Mammary epithelial cell (primary cell): ENCODE measurements around the gene BRAT1.

Experiments
- EZH2 ChIP-seq: IDR thresholded peaks from 2 replicates; pipeline ENCODE4 v1.6.1; 2012; ENCODE audit warnings: low read length, inconsistent platforms, borderline replicate concordance
- TF ChIP-seq, protein P1 (sequence below), 2 donors: IDR thresholded peaks in 1 of 2; conservative IDR thresholded peaks in 1 of 2; 2 replicates each; pipeline ENCODE4 v1.5.1; 2011 to 2012; ENCODE audit warnings: inconsistent platforms in 2 of 2, low read length in 2 of 2, mild to moderate bottlenecking in 2 of 2, control low read depth in 1 of 2, low read depth in 1 of 2; ENCODE audit not compliant: insufficient read depth in 1 of 2; ENCODE audit errors: extremely low read depth in 1 of 2

DNA sequence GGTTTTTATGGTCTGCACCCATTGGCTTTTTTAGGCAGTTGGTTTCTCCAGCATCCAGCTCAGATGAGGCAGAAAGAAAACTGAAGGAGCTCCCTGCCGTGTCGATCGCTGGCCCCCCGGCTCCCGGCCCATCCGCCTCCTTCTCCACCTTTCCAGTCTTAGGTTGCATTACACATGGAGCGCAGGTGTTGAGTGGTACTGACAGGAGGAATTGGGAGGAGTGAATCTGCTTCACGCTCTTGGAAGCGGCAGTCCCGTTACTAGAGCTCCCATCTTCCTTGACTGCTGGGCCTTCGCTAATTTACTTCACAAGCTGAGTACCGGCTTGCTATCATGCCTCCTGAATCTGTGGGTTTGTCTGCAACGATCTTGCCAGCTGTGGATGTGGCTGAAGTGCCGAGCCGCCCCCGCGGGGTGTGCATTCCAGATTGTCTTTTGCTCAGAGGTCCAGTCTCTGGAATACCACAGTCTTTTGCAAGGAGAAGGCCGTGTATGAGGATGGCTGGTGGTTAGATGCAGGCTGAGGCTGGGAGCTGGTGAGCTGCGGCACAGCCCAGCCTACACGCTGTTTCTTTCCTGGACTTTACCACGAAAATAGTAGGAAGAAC lies 20.5 kb upstream of the BRAT1 start:
- TF ChIP-seq, protein P1, sequence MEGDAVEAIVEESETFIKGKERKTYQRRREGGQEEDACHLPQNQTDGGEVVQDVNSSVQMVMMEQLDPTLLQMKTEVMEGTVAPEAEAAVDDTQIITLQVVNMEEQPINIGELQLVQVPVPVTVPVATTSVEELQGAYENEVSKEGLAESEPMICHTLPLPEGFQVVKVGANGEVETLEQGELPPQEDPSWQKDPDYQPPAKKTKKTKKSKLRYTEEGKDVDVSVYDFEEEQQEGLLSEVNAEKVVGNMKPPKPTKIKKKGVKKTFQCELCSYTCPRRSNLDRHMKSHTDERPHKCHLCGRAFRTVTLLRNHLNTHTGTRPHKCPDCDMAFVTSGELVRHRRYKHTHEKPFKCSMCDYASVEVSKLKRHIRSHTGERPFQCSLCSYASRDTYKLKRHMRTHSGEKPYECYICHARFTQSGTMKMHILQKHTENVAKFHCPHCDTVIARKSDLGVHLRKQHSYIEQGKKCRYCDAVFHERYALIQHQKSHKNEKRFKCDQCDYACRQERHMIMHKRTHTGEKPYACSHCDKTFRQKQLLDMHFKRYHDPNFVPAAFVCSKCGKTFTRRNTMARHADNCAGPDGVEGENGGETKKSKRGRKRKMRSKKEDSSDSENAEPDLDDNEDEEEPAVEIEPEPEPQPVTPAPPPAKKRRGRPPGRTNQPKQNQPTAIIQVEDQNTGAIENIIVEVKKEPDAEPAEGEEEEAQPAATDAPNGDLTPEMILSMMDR (conservative IDR thresholded peaks at IDR 0.05 in 1 of 2, IDR thresholded peaks at IDR 0.05 in 1 of 2; ENCODE audit: extremely low read depth in 1 of 2, insufficient read depth in 1 of 2, low read depth in 1 of 2, low read length in 2 of 2) = no peak
- no peak for TF ChIP-seq EZH2
